Kidney epithelial cell (primary cell): ENCODE data around the gene JTB. TPM values are rescaled to one million over a fixed set of nuclear protein-coding genes. Genes with fewer than 3 reads are reported as not detected.
"Not testable (repeated sequence)": the region's sequence is repeated elsewhere in the genome, so short reads cannot be mapped to it uniquely, and the experiment has no call there.

ENCODE experiments used
- DNase-seq: peaks from one replicate; pipeline ENCODE4 v3.0.0-alpha.2; 2010; ENCODE audit warnings: low read depth
- H3K27me3 ChIP-seq: 2 replicates; pipeline ENCODE4 v1.6.0; 2011; ENCODE audit warnings: low read length; ENCODE audit not compliant: control insufficient read depth, insufficient read depth
- H3K36me3 ChIP-seq: 2 replicates; pipeline ENCODE4 v1.5.1; 2011; ENCODE audit warnings: low read length; ENCODE audit not compliant: control insufficient read depth, insufficient read depth
- H3K4me3 ChIP-seq: 2 replicates; pipeline ENCODE4 v1.5.1; 2011; ENCODE audit warnings: low read depth, mild to moderate bottlenecking, control low read depth, low read length
- CTCF ChIP-seq: IDR thresholded peaks from 2 replicates; pipeline ENCODE4 v1.5.1; 2011; ENCODE audit warnings: mild to moderate bottlenecking, moderate library complexity, low read length, control low read depth, inconsistent platforms; ENCODE audit not compliant: insufficient read depth, poor library complexity, severe bottlenecking
- total RNA-seq: library from RNA; depleted of rRNA; stranded (reverse); fragments of >200 nt; gene quantifications from 2 replicates; pipeline ENCODE4 v1.2.3, GENCODE V29; 2015

Gene JTB
- total RNA-seq, 1 donor from 2014 or later: 220 TPM

GRCh38 chr1:153984123-153984894 is 6.8 kb upstream of the JTB start:
- peaks cover 2% of the 10 kb centered on the region for H3K36me3 ChIP-seq
- no peak for DNase-seq
- H3K27me3 ChIP-seq: no peaks in the 10 kb centered on the region
- peak overlapping the region; percentile 52 for H3K4me3 ChIP-seq
- no peak for TF ChIP-seq CTCF

GRCh38 chr1:153981735-153982134 is 4.3 kb upstream of the JTB start:
- not testable (repeated sequence) for H3K4me3 ChIP-seq, DNase-seq, H3K27me3 ChIP-seq, H3K36me3 ChIP-seq

GRCh38 chr1:153979091-153979490 is 1.6 kb upstream of the JTB start:
- not testable (repeated sequence) for H3K27me3 ChIP-seq, DNase-seq, H3K4me3 ChIP-seq, H3K36me3 ChIP-seq

GRCh38 chr1:153978274-153978909 is 918 bp upstream of the JTB start:
- H3K36me3 ChIP-seq: peaks cover 2% of the 10 kb centered on the region

GRCh38 chr1:153976819-153977249 is 640 bp downstream of the JTB start:
- TF ChIP-seq CTCF: no peak
- DNase-seq: no peak
- H3K36me3 ChIP-seq: peaks cover 2% of the 10 kb centered on the region

More at GRCh38 chr1:153978274-153978909, 918 bp upstream of the JTB start:
- H3K4me3 ChIP-seq: peak overlapping the region; percentile 93
- no peak for DNase-seq
- no peak for TF ChIP-seq CTCF
- H3K27me3 ChIP-seq: no peaks in the 10 kb centered on the region

GRCh38 chr1:153973525-153973924 is 3.9 kb downstream of the JTB start:
- Histone ChIP-seq H3K36me3 (no peaks in the 10 kb centered on the region), H3K4me3 (no peak overlapping the region), H3K27me3 (no peaks in the 10 kb centered on the region)
- TF ChIP-seq CTCF: no peak
- DNase-seq: no peak

More at GRCh38 chr1:153976819-153977249, 640 bp downstream of the JTB start:
- H3K4me3 ChIP-seq: peak overlapping the region; percentile 93
- H3K27me3 ChIP-seq: no peaks in the 10 kb centered on the region
